CD4-positive, alpha-beta T cell treated with Interleukin-10 for 1 hour (primary cell): ENCODE results near the gene GPR25.
A peak's percentile ranks its signal among the peaks of the same experiment; 100 is the strongest.
"Not testable (repeated sequence)": the region's sequence is repeated elsewhere in the genome, so short reads cannot be mapped to it uniquely, and the experiment has no call there.

Source experiments
- DNase-seq: peaks from one replicate; pipeline ENCODE4 v3.0.0-alpha.2; 2020

The GPR25 gene

GRCh38 chr1:200895801-200896530, 23.2 kb downstream of the GPR25 start:
- no peak for DNase-seq

GRCh38 chr1:200896531-200897196, 23.9 kb downstream of the GPR25 start:
- no peak for DNase-seq

- DNase-seq: no peak
Observed at GRCh38 chr1:200897259-200897658, 24.5 kb downstream of the GPR25 start.

GRCh38 chr1:200899015-200899386, 26.2 kb downstream of the GPR25 start:
- no peak for DNase-seq

GRCh38 chr1:200899451-200899915, 26.7 kb downstream of the GPR25 start:
- no peak for DNase-seq

- no peak for DNase-seq
Observed at GRCh38 chr1:200899954-200900867, 27.4 kb downstream of the GPR25 start.

GRCh38 chr1:200900877-200901276, 28.1 kb downstream of the GPR25 start:
- DNase-seq: no peak

- DNase-seq: no peak
Observed at GRCh38 chr1:200901350-200901749, 28.6 kb downstream of the GPR25 start.

- DNase-seq: no peak
Observed at GRCh38 chr1:200901796-200902444, 29.1 kb downstream of the GPR25 start.

- no peak for DNase-seq
Observed at GRCh38 chr1:200903793-200904192, 31.0 kb downstream of the GPR25 start.

- no peak for DNase-seq
Observed at GRCh38 chr1:200904772-200905171, 32.0 kb downstream of the GPR25 start.

- peak; percentile 68 for DNase-seq
Observed at GRCh38 chr1:200905411-200906052, 32.8 kb downstream of the GPR25 start.

GRCh38 chr1:200906491-200906890, 33.7 kb downstream of the GPR25 start:
- no peak for DNase-seq

- no peak for DNase-seq
Observed at GRCh38 chr1:200907611-200908097, 34.9 kb downstream of the GPR25 start.

- DNase-seq: no peak
Observed at GRCh38 chr1:200908191-200908868, 35.5 kb downstream of the GPR25 start.

GRCh38 chr1:200909071-200909470, 36.3 kb downstream of the GPR25 start:
- no peak for DNase-seq

GRCh38 chr1:200909757-200910239, 37.0 kb downstream of the GPR25 start:
- DNase-seq: no peak

- no peak for DNase-seq
Observed at GRCh38 chr1:200911361-200911760, 38.6 kb downstream of the GPR25 start.

GRCh38 chr1:200911936-200912335, 39.2 kb downstream of the GPR25 start:
- DNase-seq: not testable (repeated sequence)

- DNase-seq: no peak
Observed at GRCh38 chr1:200912737-200913407, 40.1 kb downstream of the GPR25 start.

GRCh38 chr1:200916152-200916551, 43.4 kb downstream of the GPR25 start:
- no peak for DNase-seq
